CD4-positive, alpha-beta memory T cell (primary cell): ENCODE results near the gene USP36. TPM values are rescaled to one million over a fixed set of nuclear protein-coding genes. Genes with fewer than 3 reads are reported as not detected.
A peak's percentile ranks its signal among the peaks of the same experiment; 100 is the strongest.

Experiments
- CTCF ChIA-PET: fragments of 350-600 bp; sonication (Branson Sonifier 250); formaldehyde crosslinking; loops from one replicate; lab custom pipeline; 2021; ENCODE audit warnings: inconsistent platforms; ENCODE audit not compliant: partially characterized antibody; lab: Charles Lee
- POLR2A ChIA-PET: fragments of 350-600 bp; sonication (Branson Sonifier 250); formaldehyde crosslinking; loops from one replicate; lab custom pipeline; 2021; ENCODE audit not compliant: partially characterized antibody; lab: Charles Lee
- DNase-seq, 5 donors: peaks; one replicate each; pipeline versions ENCODE4 v3.0.0 to v3.0.0-alpha.2; 2020 to 2022; ENCODE audit warnings: mixed read lengths in 1 of 5
- H3K27ac ChIP-seq: one replicate; pipeline ENCODE4 v1.7.0; 2013; ENCODE audit warnings: low read depth, low read length
- H3K27me3 ChIP-seq: 2 replicates; pipeline ENCODE4 v1.7.0; 2013; ENCODE audit warnings: mild to moderate bottlenecking, low read length, moderate library complexity; ENCODE audit not compliant: insufficient read depth
- H3K36me3 ChIP-seq: 2 replicates; pipeline ENCODE4 v1.7.0; 2013; ENCODE audit warnings: mild to moderate bottlenecking, low read length, moderate library complexity; ENCODE audit not compliant: insufficient read depth
- H3K4me1 ChIP-seq: 2 replicates; pipeline ENCODE4 v1.7.0; 2013; ENCODE audit warnings: mild to moderate bottlenecking, low read length, moderate library complexity; ENCODE audit not compliant: insufficient read depth
- H3K4me3 ChIP-seq, 2 donors: one replicate each; pipeline ENCODE4 v1.7.0; 2013; ENCODE audit warnings: low read length in 2 of 2, mild to moderate bottlenecking in 1 of 2
- H3K9me3 ChIP-seq, 2 donors: one replicate each; pipeline ENCODE4 v1.7.0; 2013; ENCODE audit warnings: low read length in 2 of 2, control low read depth in 1 of 2; ENCODE audit not compliant: control insufficient read depth in 1 of 2
- H3K27ac Mint-ChIP-seq, 7 donors: one replicate each; pipeline ENCODE4 v1.8.0; 2020 to 2021; ENCODE audit warnings: mixed read lengths in 7 of 7, mild to moderate bottlenecking in 6 of 7, inconsistent platforms in 3 of 7, moderate library complexity in 3 of 7
- H3K27me3 Mint-ChIP-seq, 2 donors: one replicate each; pipeline ENCODE4 v1.8.0; 2020 to 2021; ENCODE audit warnings: mixed read lengths in 2 of 2
- H3K36me3 Mint-ChIP-seq, 2 donors: one replicate each; pipeline ENCODE4 v1.8.0; 2020 to 2021; ENCODE audit warnings: mixed read lengths in 2 of 2, inconsistent platforms in 1 of 2, mild to moderate bottlenecking in 1 of 2
- H3K4me1 Mint-ChIP-seq, 4 donors: one replicate each; pipeline ENCODE4 v1.8.0; 2020 to 2021; ENCODE audit warnings: mixed read lengths in 4 of 4, mild to moderate bottlenecking in 1 of 4
- H3K4me3 Mint-ChIP-seq, 8 donors: one replicate each; pipeline ENCODE4 v1.8.0; 2020 to 2021; ENCODE audit warnings: mixed read lengths in 8 of 8, mild to moderate bottlenecking in 7 of 8, moderate library complexity in 6 of 8, inconsistent platforms in 3 of 8
- H3K9me3 Mint-ChIP-seq, 8 donors: one replicate each; pipeline ENCODE4 v1.8.0; 2020 to 2021; ENCODE audit warnings: mixed read lengths in 8 of 8, mild to moderate bottlenecking in 5 of 8, inconsistent platforms in 3 of 8, moderate library complexity in 1 of 8
- intact Hi-C: fragments of 100-400 bp; cut with micrococcal nuclease; formaldehyde crosslinking; loops from one replicate; pipeline ENCODE4 v1.15.1; 2023
- polyA plus RNA-seq, 2 donors: library from polyadenylated mRNA; unstranded; fragments of 300-500 nt; fragmentation: Illumina TruSeq; gene quantifications; one replicate each; pipeline ENCODE4 v1.2.3, GENCODE V29; 2021
- total RNA-seq, 2 experiments: library from RNA; stranded (reverse); gene quantifications; one replicate each; pipeline ENCODE4 v1.2.3, GENCODE V29; 2021

Gene USP36
- total and polyA plus RNA-seq, 4 experiments from 2014 or later: 35.4 to 183 (median 118) TPM

GRCh38 chr17:78795861-78796516, 44.6 kb downstream of the USP36 start:
- peak in 1 of 5 donors; percentile 3 for DNase-seq
- Mint-ChIP-seq H3K4me1 (peaks cover 42 to 83% (median 61%) of the 10 kb centered on the region in 4 donors), H3K9me3 (peaks cover 0 to 9% (median 0%) of the 10 kb centered on the region in 8 donors), H3K27me3 (no peaks in the 10 kb centered on the region), H3K36me3 (peaks cover 68 to 84% of the 10 kb centered on the region in 2 donors), H3K4me3 (peak overlapping the region in 2 of 8 donors; percentile 29 to 38), H3K27ac (peak overlapping the region; percentile 2 to 91 (median 75))
- peaks cover 62% of the 10 kb centered on the region for H3K36me3 ChIP-seq
- ChIA-PET CTCF (interaction anchor here (1.1 to 5.5 kb wide), 3 partner anchors 9 to 23 kb away, joined by 3 to 37 read pairs (median 4); no protein-coding TSS in a partner anchor), POLR2A (interaction anchor here (0.6 to 8.0 kb wide), 6 partner anchors 8 to 73 kb away, joined by 3 to 53 read pairs (median 7); partner anchors contain the start of gene CYTH1)
- H3K9me3 ChIP-seq: no peaks in the 10 kb centered on the region
- H3K27me3 ChIP-seq: no peaks in the 10 kb centered on the region
- H3K4me3 ChIP-seq: no peak overlapping the region
- H3K4me1 ChIP-seq: peaks cover 33% of the 10 kb centered on the region
- H3K27ac ChIP-seq: no peak overlapping the region
- intact Hi-C loops: no loop called here

GRCh38 chr17:78794864-78795640, 45.6 kb downstream of the USP36 start:
- ChIA-PET POLR2A (interaction anchor here (0.6 to 8.0 kb wide), 6 partner anchors 9 to 72 kb away, joined by 3 to 53 read pairs (median 7); partner anchors contain the start of gene CYTH1), CTCF (interaction anchor here (0.9 to 1.8 kb wide), 4 partner anchors 10 to 87 kb away, joined by 3 to 4 read pairs (median 4); no protein-coding TSS in a partner anchor)
- H3K27ac ChIP-seq: no peak overlapping the region
- H3K27me3 Mint-ChIP-seq: no peaks in the 10 kb centered on the region
- H3K4me1 ChIP-seq: peaks cover 42% of the 10 kb centered on the region
- intact Hi-C loops: no loop called here
- H3K36me3 Mint-ChIP-seq: peaks cover 63 to 82% of the 10 kb centered on the region in 2 donors
- peaks cover 43 to 86% (median 62%) of the 10 kb centered on the region in 4 donors for H3K4me1 Mint-ChIP-seq
- DNase-seq: peak in 1 of 5 donors; percentile 12
- H3K4me3 Mint-ChIP-seq: no peak overlapping the region
- H3K27ac Mint-ChIP-seq: peak overlapping the region in 6 of 7 donors; percentile 37 to 91 (median 66)
- H3K9me3 ChIP-seq: no peaks in the 10 kb centered on the region
- no peak overlapping the region for H3K4me3 ChIP-seq
- peaks cover 0 to 9% (median 0%) of the 10 kb centered on the region in 8 donors for H3K9me3 Mint-ChIP-seq
- no peaks in the 10 kb centered on the region for H3K27me3 ChIP-seq
- H3K36me3 ChIP-seq: peaks cover 62% of the 10 kb centered on the region

GRCh38 chr17:78794399-78794798, 46.2 kb downstream of the USP36 start:
- Histone ChIP-seq H3K27ac (no peak overlapping the region), H3K4me3 (no peak overlapping the region), H3K36me3 (peaks cover 60% of the 10 kb centered on the region), H3K9me3 (no peaks in the 10 kb centered on the region), H3K4me1 (peaks cover 43% of the 10 kb centered on the region), H3K27me3 (no peaks in the 10 kb centered on the region)
- intact Hi-C loops: no loop called here
- Mint-ChIP-seq H3K36me3 (peaks cover 58 to 82% of the 10 kb centered on the region in 2 donors), H3K27me3 (no peaks in the 10 kb centered on the region), H3K27ac (peak overlapping the region in 6 of 7 donors; percentile 79 to 92 (median 85)), H3K4me1 (peaks cover 45 to 86% (median 63%) of the 10 kb centered on the region in 4 donors), H3K4me3 (no peak overlapping the region), H3K9me3 (peaks cover 0 to 7% (median 0%) of the 10 kb centered on the region in 8 donors)
- ChIA-PET POLR2A (interaction anchor here (0.8 to 4.3 kb wide), 4 partner anchors 9 to 86 kb away, joined by 3 to 14 read pairs (median 7); no protein-coding TSS in a partner anchor), CTCF (interaction anchor here (1.8 kb wide), 1 partner anchor 86 kb away, joined by 4 read pairs; no protein-coding TSS in a partner anchor)
- peak in 1 of 5 donors; percentile 21 for DNase-seq

- DNase-seq: no peak
- Mint-ChIP-seq H3K9me3 (peaks cover 0 to 7% (median 0%) of the 10 kb centered on the region in 8 donors), H3K36me3 (peaks cover 53 to 77% of the 10 kb centered on the region in 2 donors), H3K4me3 (peak overlapping the region in 1 of 8 donors; percentile 3), H3K27me3 (no peaks in the 10 kb centered on the region), H3K27ac (peak overlapping the region; percentile 67 to 92 (median 84)), H3K4me1 (peaks cover 43 to 86% (median 62%) of the 10 kb centered on the region in 4 donors)
- Histone ChIP-seq H3K27ac (no peak overlapping the region), H3K9me3 (no peaks in the 10 kb centered on the region), H3K4me3 (no peak overlapping the region), H3K27me3 (no peaks in the 10 kb centered on the region), H3K36me3 (peaks cover 55% of the 10 kb centered on the region), H3K4me1 (peaks cover 43% of the 10 kb centered on the region)
- intact Hi-C loops: no loop called here
- ChIA-PET POLR2A (interaction anchor here (0.8 to 4.3 kb wide), 4 partner anchors 9 to 86 kb away, joined by 3 to 14 read pairs (median 7); no protein-coding TSS in a partner anchor), CTCF (interaction anchor here (1.8 kb wide), 1 partner anchor 86 kb away, joined by 4 read pairs; no protein-coding TSS in a partner anchor)
Observed at GRCh38 chr17:78793968-78794367, 46.6 kb downstream of the USP36 start.

GRCh38 chr17:78793415-78793814, 47.2 kb downstream of the USP36 start:
- Histone ChIP-seq H3K36me3 (peaks cover 50% of the 10 kb centered on the region), H3K4me3 (no peak overlapping the region), H3K27ac (no peak overlapping the region), H3K27me3 (no peaks in the 10 kb centered on the region), H3K9me3 (no peaks in the 10 kb centered on the region), H3K4me1 (peaks cover 43% of the 10 kb centered on the region)
- Mint-ChIP-seq H3K27ac (peak overlapping the region; percentile 57 to 92 (median 84)), H3K27me3 (no peaks in the 10 kb centered on the region), H3K4me1 (peaks cover 38 to 86% (median 59%) of the 10 kb centered on the region in 4 donors), H3K9me3 (peaks cover 0 to 7% (median 0%) of the 10 kb centered on the region in 8 donors), H3K4me3 (no peak overlapping the region), H3K36me3 (peaks cover 48 to 72% of the 10 kb centered on the region in 2 donors)
- CTCF ChIA-PET: interaction anchor here (1.8 kb wide), 1 partner anchor 85 kb away, joined by 4 read pairs; no protein-coding TSS in a partner anchor
- intact Hi-C loops: no loop called here
- DNase-seq: peak in 1 of 5 donors; percentile 35
- POLR2A ChIA-PET: interaction anchor here (0.9 to 2.7 kb wide), 4 partner anchors 8 to 14 kb away, joined by 3 to 10 read pairs (median 4); no protein-coding TSS in a partner anchor

GRCh38 chr17:78791840-78792709, 48.5 kb downstream of the USP36 start:
- H3K4me1 ChIP-seq: peaks cover 53% of the 10 kb centered on the region
- H3K4me1 Mint-ChIP-seq: peaks cover 38 to 86% (median 60%) of the 10 kb centered on the region in 4 donors
- intact Hi-C loops: no loop called here
- peak overlapping the region; percentile 8 for H3K27ac ChIP-seq
- H3K27me3 Mint-ChIP-seq: no peaks in the 10 kb centered on the region
- H3K4me3 Mint-ChIP-seq: peak overlapping the region in 3 of 8 donors; percentile 1 to 26 (median 11)
- ChIA-PET POLR2A (interaction anchor here (0.9 to 5.3 kb wide), 4 partner anchors 10 to 12 kb away, joined by 3 to 47 read pairs (median 18); partner anchors contain the start of gene CYTH1), CTCF (interaction anchor here (2.2 kb wide), 1 partner anchor 21 kb away, joined by 7 read pairs; no protein-coding TSS in a partner anchor)
- H3K27me3 ChIP-seq: no peaks in the 10 kb centered on the region
- H3K9me3 Mint-ChIP-seq: peaks cover 0 to 12% (median 0%) of the 10 kb centered on the region in 8 donors
- no peaks in the 10 kb centered on the region for H3K9me3 ChIP-seq
- peaks cover 36% of the 10 kb centered on the region for H3K36me3 ChIP-seq
- peaks cover 44 to 65% of the 10 kb centered on the region in 2 donors for H3K36me3 Mint-ChIP-seq
- peak in 1 of 5 donors; percentile 38 for DNase-seq
- peak overlapping the region; percentile 79 to 93 (median 91) for H3K27ac Mint-ChIP-seq
- H3K4me3 ChIP-seq: no peak overlapping the region
